HG03103 (cell line): ENCODE measurements around the gene ERICH4.

Experiments
- ATAC-seq: cut with Tn5 transposase; IDR thresholded peaks from one replicate; pipeline ENCODE4 v1.9.1; 2021; ENCODE audit warnings: low read depth; ENCODE audit not compliant: unreplicated experiment

The ERICH4 gene

GRCh38 chr19:41413947-41414346 is 29.0 kb upstream of the ERICH4 start:
- ATAC-seq: no peak

DNA sequence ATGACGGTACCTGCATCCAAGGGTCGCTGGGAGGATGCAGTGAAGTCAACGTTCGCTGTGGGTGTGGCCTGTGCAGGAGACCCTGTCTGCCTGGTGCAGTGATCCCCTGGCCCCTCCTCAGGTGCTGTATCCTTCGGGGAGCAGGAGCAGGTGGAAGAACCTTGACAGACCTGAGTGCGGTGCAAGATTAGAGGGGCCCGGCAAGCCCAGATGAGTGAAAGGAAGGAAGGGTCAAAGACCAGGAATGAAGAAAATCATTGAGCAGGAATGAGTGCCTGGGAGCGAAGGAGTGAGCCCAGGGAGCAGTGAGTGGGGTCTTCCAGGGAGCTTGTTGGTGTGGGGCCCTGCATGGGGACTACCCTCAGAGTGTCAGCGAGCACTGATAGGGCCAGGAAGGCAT is 28.5 kb upstream of the ERICH4 start:
- ATAC-seq: no peak

DNA sequence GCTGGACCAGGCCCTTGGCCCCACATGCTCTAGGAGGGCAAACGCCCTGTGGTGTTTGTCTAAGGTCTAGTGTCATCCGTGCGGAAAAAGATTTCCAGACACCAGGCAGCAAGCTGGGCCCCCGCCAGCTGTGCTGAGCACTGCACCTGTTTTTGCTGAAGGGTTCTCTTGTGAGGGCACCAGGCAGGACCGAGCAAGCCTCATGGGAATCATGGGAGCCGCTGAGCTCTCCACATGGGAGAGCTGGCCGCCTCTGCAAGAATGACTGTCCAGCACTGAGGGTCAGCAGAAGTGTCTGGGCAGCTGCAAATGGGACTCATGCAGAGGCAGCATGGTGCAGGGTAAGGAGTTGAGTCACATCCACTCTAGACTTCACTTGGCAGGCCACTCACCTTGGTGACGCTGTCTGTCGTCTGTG is 27.8 kb upstream of the ERICH4 start:
- ATAC-seq: no peak

- no peak for ATAC-seq
These were observed 26.7 kb upstream of the ERICH4 start for GRCh38 chr19:41416194-41416674.

DNA sequence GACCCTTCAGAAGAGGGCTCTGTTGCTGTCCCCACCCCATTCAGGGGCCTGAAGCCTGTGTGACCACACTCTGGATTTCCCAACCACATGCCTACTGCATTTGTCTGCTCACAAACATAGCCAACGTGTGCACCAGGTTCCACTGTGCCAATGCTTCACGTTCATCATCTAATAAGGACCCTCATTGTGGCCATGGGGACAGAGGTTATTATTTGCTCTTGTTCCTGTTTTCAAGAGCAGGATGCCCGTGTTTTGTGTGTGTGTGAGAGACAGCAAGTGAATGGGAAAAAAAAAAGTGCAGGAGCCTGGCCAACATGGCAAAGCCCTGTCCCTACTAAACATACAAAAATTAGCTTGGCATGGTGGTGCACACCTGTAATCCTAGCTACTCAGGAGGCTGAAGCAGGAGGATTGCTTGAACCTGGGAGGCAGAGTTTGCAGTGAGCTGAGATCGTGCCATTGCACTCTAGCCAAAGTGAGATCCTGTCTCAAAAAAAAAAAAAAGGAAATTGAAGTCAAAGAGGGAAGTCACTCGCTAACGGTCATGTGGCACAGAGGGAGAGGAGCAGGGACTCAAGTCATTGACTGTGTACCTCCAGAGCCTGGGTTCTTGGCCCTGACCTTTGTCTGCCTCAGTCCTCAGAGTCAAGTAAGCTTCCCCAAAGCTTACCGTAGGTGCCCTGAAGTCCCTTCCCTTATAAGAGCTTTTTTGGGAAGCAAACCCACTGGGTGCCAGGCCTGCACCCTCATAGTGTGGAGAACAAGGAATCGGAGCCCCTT is 22.7 kb upstream of the ERICH4 start:
- ATAC-seq: no peak

DNA sequence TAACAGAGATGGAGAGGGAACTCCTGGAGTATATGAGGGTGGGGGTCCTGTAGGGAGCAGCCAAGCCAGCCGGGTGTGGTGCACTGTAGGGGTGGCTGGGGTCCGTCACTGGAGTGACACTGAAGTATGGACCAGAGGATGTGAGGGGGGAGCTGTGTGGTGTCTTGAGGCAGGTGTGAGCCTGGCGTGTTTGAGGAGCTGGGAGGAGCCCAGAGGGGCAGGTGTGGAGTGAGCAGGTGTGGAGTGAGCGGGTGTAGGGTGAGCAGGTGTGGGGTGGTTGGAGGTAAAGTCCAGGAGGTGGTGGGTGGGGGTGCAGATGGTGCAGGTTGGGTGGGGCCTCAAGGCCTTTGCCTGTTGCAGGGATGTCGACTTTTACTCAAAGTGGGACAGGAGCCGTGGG is 21.6 kb upstream of the ERICH4 start:
- ATAC-seq: no peak

- ATAC-seq: no peak
These were observed 21.0 kb upstream of the ERICH4 start for GRCh38 chr19:41421973-41422372.

GRCh38 chr19:41422456-41422855 is 20.5 kb upstream of the ERICH4 start:
- ATAC-seq: no peak

GRCh38 chr19:41422955-41423354 is 20.0 kb upstream of the ERICH4 start:
- ATAC-seq: no peak

GRCh38 chr19:41424335-41425173 is 18.4 kb upstream of the ERICH4 start:
- no peak for ATAC-seq

DNA sequence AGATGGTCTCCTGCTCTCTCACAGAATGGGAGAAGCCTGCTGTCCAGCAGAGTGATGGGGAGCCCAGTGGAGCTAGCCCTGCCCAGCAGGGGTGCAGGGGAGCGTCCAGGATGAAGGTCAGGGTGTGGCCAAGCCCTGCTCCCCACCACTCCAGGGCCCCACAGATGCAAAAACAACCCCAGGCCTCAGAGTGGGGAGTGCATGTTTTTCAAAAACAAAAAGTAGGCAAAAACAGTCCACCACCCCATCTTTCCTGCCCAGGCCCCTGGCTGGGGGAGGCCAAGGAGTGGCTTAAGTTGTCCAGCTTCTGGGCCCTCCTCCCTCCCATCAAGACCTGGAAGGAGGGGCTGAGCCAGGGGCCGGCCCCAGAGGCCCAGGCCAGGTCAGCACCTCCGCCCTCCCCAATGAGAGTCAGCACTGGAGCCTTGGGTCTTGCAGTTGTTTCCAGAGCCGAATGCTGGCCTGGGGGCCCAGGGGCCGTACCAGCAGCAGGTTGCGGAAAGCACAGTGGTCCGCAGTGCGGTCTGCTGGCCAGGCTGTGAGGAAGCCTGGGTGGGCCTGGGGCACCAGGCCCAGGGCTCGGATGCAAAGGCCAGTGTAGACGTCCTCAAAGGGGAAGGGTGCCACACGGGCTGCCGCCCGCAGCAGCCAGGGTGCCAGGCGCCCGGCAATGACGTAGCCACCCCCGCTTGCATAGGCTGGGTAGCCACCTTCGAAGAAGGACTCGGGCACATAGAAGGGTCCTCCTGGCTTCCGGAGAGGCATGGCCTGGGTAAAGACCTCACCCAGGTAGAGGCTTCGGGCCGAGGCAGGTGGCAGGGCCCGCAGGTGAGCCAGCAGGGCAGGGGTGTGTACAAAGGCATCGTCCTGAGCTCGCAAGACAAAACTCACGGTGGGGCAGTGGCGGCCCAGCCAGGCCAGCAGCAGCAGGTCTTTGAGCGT is 17.5 kb upstream of the ERICH4 start:
- ATAC-seq: no peak

DNA sequence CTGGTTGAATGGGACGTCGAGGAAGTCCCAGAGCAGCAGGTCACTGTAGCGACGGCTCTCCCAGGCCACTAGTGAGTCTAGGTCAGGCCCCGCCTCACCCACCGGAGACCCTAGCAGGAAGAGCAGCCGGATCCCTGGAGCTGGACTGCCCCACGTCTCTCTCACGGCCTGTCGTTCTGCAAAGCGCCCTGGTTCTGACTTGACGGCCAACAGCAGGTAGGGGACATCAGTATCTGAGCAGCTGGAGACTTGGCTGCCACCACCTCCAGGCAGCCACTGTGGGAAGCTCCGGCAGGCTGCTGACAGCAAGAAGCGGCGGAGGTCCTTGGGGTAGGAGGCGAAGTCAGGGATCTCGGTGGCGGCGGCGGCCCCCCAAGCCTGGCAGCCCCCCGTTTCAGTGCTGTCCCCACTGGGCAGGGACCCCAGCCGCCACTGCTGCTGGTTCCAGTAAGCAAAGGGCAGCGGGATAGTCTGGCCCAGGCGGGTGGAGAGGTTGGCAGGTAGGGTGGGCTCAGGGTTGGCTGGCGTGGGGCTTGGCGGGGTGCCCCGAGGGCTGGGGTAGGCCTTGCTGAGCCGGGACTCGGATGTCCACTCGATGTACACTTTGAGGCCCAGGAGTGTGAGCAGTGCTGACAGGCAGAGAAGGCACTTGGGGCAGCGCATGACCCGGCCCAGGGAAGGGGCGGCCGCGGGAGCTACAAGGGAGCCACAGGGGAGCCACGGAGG is 16.7 kb upstream of the ERICH4 start:
- no peak for ATAC-seq

DNA sequence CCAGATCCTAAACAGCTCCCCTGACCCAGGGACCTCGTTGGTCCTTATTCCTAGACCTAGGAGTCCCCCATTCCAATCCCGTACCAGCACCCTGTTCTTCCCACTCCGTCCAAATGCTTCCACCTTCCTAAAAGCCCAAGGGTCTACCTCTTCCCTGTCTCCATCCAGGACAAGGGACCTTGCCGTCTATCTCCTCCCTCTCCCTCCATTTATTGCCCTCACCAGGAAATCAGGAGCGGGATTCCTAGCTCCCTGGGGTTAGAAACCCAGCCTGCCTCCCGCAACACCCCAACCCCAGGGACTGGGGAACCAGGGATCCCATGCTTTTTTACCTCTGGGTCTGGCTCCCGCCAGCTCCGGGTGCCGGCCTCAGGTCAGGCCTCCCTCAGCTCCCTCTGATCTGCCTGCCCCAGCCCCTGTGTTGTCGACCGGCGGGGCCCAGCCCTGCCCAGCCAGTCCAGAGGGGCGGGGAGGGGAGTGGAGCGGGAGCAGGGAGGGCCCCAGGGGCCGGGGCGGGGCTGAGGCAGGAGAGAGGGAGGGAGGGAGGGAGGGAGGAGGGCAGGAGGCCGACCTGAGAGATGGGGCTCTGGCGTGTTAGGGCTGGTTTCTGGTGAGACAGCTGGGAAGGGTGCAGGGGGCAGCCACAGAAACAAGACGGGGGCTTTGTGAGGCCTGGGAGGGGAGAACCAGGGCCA is 15.9 kb upstream of the ERICH4 start, which contains the start of gene B3GNT8:
Gene B3GNT8, minus strand, starts transcription at position 423 of the 695 bp plus-strand sequence. CDS start 596 bp downstream, outside the sequence.
- no peak for ATAC-seq

- ATAC-seq: no peak
These were observed 15.1 kb upstream of the ERICH4 start for GRCh38 chr19:41427647-41428480.

- ATAC-seq: no peak
These were observed 14.5 kb upstream of the ERICH4 start for GRCh38 chr19:41428481-41428859.

DNA sequence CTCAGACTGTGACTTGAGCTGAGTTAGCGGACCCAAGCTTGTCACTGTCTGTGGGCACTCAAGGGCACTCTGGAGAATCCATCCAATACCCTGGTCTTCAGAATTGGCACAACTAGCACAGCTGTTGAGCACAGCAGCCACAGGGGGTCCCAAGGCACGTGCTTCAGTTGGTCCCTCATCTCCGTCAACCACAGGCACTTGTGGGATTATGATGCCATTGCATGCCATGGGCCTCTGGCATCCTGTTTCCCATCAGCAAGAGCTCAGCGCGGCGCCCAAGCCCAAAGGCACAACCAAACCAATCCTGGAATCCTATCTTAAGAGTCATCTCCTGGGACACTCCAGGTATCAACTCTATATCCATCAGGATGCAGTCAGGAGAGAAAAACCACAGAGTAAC is 12.0 kb upstream of the ERICH4 start:
- no peak for ATAC-seq

- no peak for ATAC-seq
These were observed 11.2 kb upstream of the ERICH4 start for GRCh38 chr19:41431426-41432386.
